NCI-H187 treated with DMSO at 0.1 percent for 48 hours (cell line): ENCODE measurements around the gene PRELID3B.
"Not testable (repeated sequence)": the region's sequence is repeated elsewhere in the genome, so short reads cannot be mapped to it uniquely, and the experiment has no call there.

Experiments used
- DNase-seq: peaks from one replicate; lab custom pipeline; 2025; lab: John Stamatoyannopoulos, UW

Gene PRELID3B

GRCh38 chr20:59048681-59049030 lies 6.1 kb upstream of the PRELID3B start:
- DNase-seq: no peak

GRCh38 chr20:59047938-59048680 lies 5.5 kb upstream of the PRELID3B start:
- no peak for DNase-seq

GRCh38 chr20:59046862-59047261 lies 4.3 kb upstream of the PRELID3B start:
- no peak for DNase-seq

- no peak for DNase-seq
Observed at GRCh38 chr20:59044796-59045195, 2.2 kb upstream of the PRELID3B start.

- no peak for DNase-seq
Observed at GRCh38 chr20:59044295-59044694, 1.7 kb upstream of the PRELID3B start.

GRCh38 chr20:59043698-59044097 lies 1.1 kb upstream of the PRELID3B start:
- DNase-seq: no peak

- peak; percentile 22 for DNase-seq
Observed at GRCh38 chr20:59042796-59043631, 428 bp upstream of the PRELID3B start.

- DNase-seq: not testable (repeated sequence)
Observed at GRCh38 chr20:59041487-59041886, 1.1 kb downstream of the PRELID3B start.

GRCh38 chr20:59040667-59041066 lies 1.9 kb downstream of the PRELID3B start:
- no peak for DNase-seq

GRCh38 chr20:59039233-59039632 lies 3.4 kb downstream of the PRELID3B start:
- no peak for DNase-seq

GRCh38 chr20:59037386-59037785 lies 5.2 kb downstream of the PRELID3B start:
- DNase-seq: no peak

GRCh38 chr20:59035381-59035780 lies 7.2 kb downstream of the PRELID3B start:
- DNase-seq: no peak

- no peak for DNase-seq
Observed at GRCh38 chr20:59033616-59034165, 8.9 kb downstream of the PRELID3B start.

- DNase-seq: no peak
Observed at GRCh38 chr20:59033093-59033492, 9.5 kb downstream of the PRELID3B start.

- DNase-seq: peak; percentile 4
Observed at GRCh38 chr20:59032713-59033059, 9.9 kb downstream of the PRELID3B start.

- DNase-seq: peak; percentile 84
Observed at GRCh38 chr20:59032023-59032712, 10.4 kb downstream of the PRELID3B start, which contains the start of gene ATP5F1E. Gene ATP5F1E (minus strand): TSS chr20:59032335. CDS start chr20:59032251, 84 bp downstream.

GRCh38 chr20:59031564-59032022 lies 11.0 kb downstream of the PRELID3B start:
- no peak for DNase-seq

GRCh38 chr20:59030911-59031563 lies 11.5 kb downstream of the PRELID3B start:
- DNase-seq: no peak

- DNase-seq: no peak
Observed at GRCh38 chr20:59028812-59029211, 13.8 kb downstream of the PRELID3B start.

GRCh38 chr20:59027741-59028320 lies 14.8 kb downstream of the PRELID3B start:
- no peak for DNase-seq
